MG63 (cell line): ENCODE data around the gene DAND5. TPM values are rescaled to one million over a fixed set of nuclear protein-coding genes. Genes with fewer than 3 reads are reported as not detected.
A peak's percentile ranks its signal among the peaks of the same experiment; 100 is the strongest.
"Not testable (repeated sequence)": the region's sequence is repeated elsewhere in the genome, so short reads cannot be mapped to it uniquely, and the experiment has no call there.

Experiments used
- DNase-seq: peaks from one replicate; pipeline ENCODE4 v3.0.0-alpha.2; 2020
- H3K27me3 ChIP-seq: fragments of 250-450 bp; sonication (Bioruptor Pico); 2 replicates; pipeline ENCODE4 v1.5.1; 2020; ENCODE audit warnings: mild to moderate bottlenecking, moderate library complexity
- H3K36me3 ChIP-seq: fragments of 250-450 bp; sonication (Bioruptor Pico); 2 replicates; pipeline ENCODE4 v1.5.1; 2020; ENCODE audit warnings: mild to moderate bottlenecking, moderate library complexity
- H3K4me3 ChIP-seq: fragments of 250-450 bp; sonication (Bioruptor Pico); 2 replicates; pipeline ENCODE4 v1.5.1; 2020; ENCODE audit warnings: mild to moderate bottlenecking, moderate library complexity
- H3K9me3 ChIP-seq: fragments of 250-450 bp; sonication (Bioruptor Pico); 2 replicates; pipeline ENCODE4 v1.5.1; 2020; ENCODE audit warnings: mild to moderate bottlenecking, moderate library complexity
- total RNA-seq: library from RNA; depleted of rRNA; stranded (reverse); fragments of >200 nt; shearing (Covaris generic); gene quantifications from 2 replicates; pipeline ENCODE4 v1.2.3, GENCODE V29; 2014; ENCODE audit warnings: low replicate concordance

The DAND5 gene
- total RNA-seq, 1 experiment from 2014 or later, result 0.33 TPM

DNA sequence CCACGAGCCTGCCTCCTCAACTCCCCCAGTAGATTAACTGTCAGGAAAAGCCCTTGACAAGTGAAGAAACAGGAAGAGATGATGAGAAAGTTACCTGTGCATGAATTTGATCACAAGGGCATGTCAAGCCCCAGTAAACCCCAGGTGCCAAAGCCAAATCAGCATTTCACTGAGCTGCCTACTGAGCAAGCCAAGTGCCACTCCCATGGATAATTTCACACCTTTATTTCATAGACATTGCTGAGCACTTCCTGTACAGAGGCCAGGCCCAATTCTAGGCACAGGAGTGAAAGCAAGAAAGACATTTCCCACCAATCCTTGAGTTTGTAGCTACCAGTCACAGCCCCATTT, 14.8 kb upstream of the DAND5 start:
- no peak overlapping the region for H3K4me3 ChIP-seq
- peaks cover 71% of the 10 kb centered on the region for H3K36me3 ChIP-seq
- H3K27me3 ChIP-seq, result no peaks in the 10 kb centered on the region
- DNase-seq, result no peak
- H3K9me3 ChIP-seq, result no peaks in the 10 kb centered on the region

- not testable (repeated sequence) for H3K9me3 ChIP-seq, DNase-seq, H3K27me3 ChIP-seq
- Histone ChIP-seq H3K36me3 (peaks cover 61% of the 10 kb centered on the region), H3K4me3 (peak overlapping the region; percentile 89)
These were observed 13.8 kb upstream of the DAND5 start for GRCh38 chr19:12955575-12955974.

DNA sequence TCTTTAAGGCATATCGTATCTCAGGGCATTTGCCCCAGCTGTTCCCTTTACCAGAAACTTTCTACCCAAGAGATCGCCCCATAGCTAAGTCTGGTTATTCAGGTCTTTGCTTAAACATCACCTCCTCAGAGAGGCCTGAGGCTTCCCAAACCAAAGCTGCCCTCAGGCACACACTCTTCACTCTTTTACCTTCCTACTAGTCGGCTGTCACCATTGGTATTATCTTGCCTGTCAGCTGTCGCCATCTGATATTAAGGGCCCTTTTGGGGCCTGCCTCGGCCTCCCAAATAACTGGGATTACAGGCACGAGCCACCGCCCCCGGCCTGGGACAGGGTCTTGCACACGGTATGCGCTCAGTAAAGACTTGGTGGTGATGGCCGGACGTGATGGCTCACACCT, 13.4 kb upstream of the DAND5 start:
- H3K9me3 ChIP-seq, result no peaks in the 10 kb centered on the region
- H3K27me3 ChIP-seq, result no peaks in the 10 kb centered on the region
- H3K36me3 ChIP-seq, result peaks cover 57% of the 10 kb centered on the region
- peak overlapping the region; percentile 89 for H3K4me3 ChIP-seq
- DNase-seq, result no peak

- peaks cover 50% of the 10 kb centered on the region for H3K36me3 ChIP-seq
- H3K9me3 ChIP-seq, result no peaks in the 10 kb centered on the region
- H3K4me3 ChIP-seq, result peak within 1 kb of the TSS; percentile 89
- no peaks in the 10 kb centered on the region for H3K27me3 ChIP-seq
- DNase-seq, result peak; percentile 96
These were observed 12.7 kb upstream of the DAND5 start, which contains the start of gene GADD45GIP1 for GRCh38 chr19:12956446-12957388. Gene GADD45GIP1 (minus strand): TSS chr19:12957223. CDS start chr19:12957212, 11 bp downstream.

DNA sequence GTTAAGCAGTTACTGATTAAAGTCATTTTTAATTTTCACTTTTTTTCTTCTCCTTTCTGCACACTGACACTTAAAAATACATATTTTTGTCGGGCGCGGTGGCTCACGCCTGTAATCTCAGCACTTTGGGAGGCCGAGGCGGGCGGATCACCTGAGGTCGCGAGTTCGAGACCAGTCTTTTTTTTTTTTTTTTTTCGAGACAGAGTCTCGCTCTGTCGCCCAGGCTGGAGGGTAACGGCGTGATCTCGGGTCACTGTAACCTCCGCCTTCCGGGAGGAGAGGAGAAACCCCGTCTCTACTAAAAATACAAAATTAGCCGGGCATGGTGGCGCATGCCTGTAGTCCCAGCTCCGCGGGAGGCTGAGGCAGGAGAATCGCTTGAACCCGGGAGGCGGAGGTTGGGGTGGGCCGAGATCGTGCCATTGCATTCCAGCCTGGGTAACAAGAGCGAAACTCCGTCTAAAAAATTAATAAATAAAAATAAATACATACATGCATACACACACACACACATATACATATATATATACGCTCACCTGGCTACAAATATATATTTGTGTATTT, 11.9 kb upstream of the DAND5 start:
- H3K9me3 ChIP-seq, DNase-seq, H3K27me3 ChIP-seq: not testable (repeated sequence)
- Histone ChIP-seq H3K36me3 (peaks cover 42% of the 10 kb centered on the region), H3K4me3 (peak overlapping the region; percentile 89)

- H3K4me3 ChIP-seq, result no peak overlapping the region
- H3K36me3 ChIP-seq, result peaks cover 24% of the 10 kb centered on the region
- H3K9me3 ChIP-seq, result no peaks in the 10 kb centered on the region
- no peaks in the 10 kb centered on the region; the same call in 1 of the 2 replicates for H3K27me3 ChIP-seq
- DNase-seq, result no peak
These were observed 9.9 kb upstream of the DAND5 start for GRCh38 chr19:12959481-12959880.

- H3K36me3 ChIP-seq, result no peaks in the 10 kb centered on the region
- no peaks in the 10 kb centered on the region; the same call in 1 of the 2 replicates for H3K27me3 ChIP-seq
- H3K4me3 ChIP-seq, result peak overlapping the region; percentile 44
- peak; percentile 89 for DNase-seq
- H3K9me3 ChIP-seq, result no peaks in the 10 kb centered on the region
These were observed 4.2 kb upstream of the DAND5 start for GRCh38 chr19:12965017-12965811.

GRCh38 chr19:12965812-12966135, 3.6 kb upstream of the DAND5 start:
- Histone ChIP-seq H3K4me3 (peak overlapping the region; percentile 44; the same call in 1 of the 2 replicates), H3K36me3 (no peaks in the 10 kb centered on the region), H3K9me3 (no peaks in the 10 kb centered on the region), H3K27me3 (no peaks in the 10 kb centered on the region; the same call in 1 of the 2 replicates)
- DNase-seq, result no peak

GRCh38 chr19:12967907-12968306, 1.5 kb upstream of the DAND5 start:
- Histone ChIP-seq H3K27me3 (no peaks in the 10 kb centered on the region), H3K36me3 (no peaks in the 10 kb centered on the region), H3K9me3 (no peaks in the 10 kb centered on the region), H3K4me3 (no peak overlapping the region)
- DNase-seq, result no peak

DNA sequence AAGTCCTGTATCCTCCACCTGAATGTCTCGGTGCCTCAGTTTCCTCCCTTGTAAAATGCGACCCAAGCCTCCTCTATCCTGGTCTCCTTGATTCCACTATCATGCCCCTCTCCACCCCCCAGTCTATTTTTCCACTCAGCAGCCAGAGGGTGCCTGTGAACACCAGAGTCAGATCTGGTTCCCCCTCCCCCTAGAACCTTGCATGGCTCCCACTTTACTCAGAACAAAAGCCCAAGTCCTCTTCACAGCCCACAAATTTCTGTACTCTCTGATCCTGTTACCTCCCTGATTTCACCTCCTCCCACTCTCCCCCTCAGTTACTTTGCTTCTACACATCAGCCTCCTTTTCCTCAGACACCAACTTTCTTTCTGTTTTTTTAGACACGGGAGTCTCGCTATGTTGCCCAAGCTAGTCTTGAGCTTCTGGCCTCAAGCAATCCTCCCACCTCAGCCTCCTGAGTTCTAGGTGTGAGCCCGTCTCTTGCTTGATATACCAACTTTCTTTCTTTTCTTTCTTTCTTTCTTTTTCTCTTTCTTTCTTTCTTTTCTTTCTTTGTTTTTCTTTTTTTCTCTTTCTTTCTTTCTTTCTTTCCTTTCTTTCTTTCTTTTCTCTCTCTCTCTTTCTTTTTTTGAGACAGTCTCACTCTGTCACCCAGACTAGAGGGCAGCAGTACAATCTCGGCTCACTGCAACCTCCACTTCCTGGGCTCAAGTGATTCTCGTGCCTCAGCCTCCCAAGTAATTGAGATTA, 869 bp downstream of the DAND5 start:
- no peak overlapping the region for H3K4me3 ChIP-seq
- H3K36me3 ChIP-seq, result no peaks in the 10 kb centered on the region
- no peak for DNase-seq
- no peaks in the 10 kb centered on the region for H3K27me3 ChIP-seq
- no peaks in the 10 kb centered on the region for H3K9me3 ChIP-seq

GRCh38 chr19:12973236-12973635, 3.9 kb downstream of the DAND5 start:
- no peak for DNase-seq
- Histone ChIP-seq H3K4me3 (no peak overlapping the region), H3K9me3 (no peaks in the 10 kb centered on the region), H3K36me3 (no peaks in the 10 kb centered on the region), H3K27me3 (no peaks in the 10 kb centered on the region)

- H3K27me3 ChIP-seq, result no peaks in the 10 kb centered on the region
- H3K9me3 ChIP-seq, result no peaks in the 10 kb centered on the region
- no peaks in the 10 kb centered on the region for H3K36me3 ChIP-seq
- DNase-seq, result no peak
- H3K4me3 ChIP-seq, result no peak overlapping the region
These were observed 5.2 kb downstream of the DAND5 start for GRCh38 chr19:12974301-12975220.

DNA sequence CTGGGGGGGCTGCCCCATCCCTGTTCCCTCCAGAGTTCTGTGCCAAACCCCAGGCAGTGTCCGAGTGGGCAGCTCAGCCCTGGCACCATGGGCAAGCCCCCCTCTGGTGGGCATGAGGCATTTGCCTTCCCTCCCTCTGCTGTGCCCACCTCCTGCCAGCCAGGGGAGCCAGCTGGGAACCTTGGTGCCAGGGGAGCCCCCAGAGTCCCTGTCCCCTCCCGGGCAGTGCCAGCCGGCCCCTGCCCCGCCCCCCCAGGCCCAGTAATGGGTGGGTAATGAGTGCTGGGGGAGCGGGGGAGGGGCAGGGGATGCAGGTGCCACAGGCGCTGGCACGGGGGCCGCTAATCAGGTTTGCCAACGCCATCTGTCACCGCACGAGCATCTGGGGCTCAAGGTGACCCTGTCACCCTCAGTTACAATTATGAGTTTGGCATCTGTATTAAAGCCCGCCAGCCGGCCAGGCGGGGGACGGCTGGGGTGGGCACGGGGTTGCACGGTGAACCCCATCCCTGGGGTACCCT, 5.9 kb downstream of the DAND5 start:
- Histone ChIP-seq H3K4me3 (no peak overlapping the region), H3K27me3 (no peaks in the 10 kb centered on the region), H3K9me3 (no peaks in the 10 kb centered on the region), H3K36me3 (no peaks in the 10 kb centered on the region)
- no peak for DNase-seq

DNA sequence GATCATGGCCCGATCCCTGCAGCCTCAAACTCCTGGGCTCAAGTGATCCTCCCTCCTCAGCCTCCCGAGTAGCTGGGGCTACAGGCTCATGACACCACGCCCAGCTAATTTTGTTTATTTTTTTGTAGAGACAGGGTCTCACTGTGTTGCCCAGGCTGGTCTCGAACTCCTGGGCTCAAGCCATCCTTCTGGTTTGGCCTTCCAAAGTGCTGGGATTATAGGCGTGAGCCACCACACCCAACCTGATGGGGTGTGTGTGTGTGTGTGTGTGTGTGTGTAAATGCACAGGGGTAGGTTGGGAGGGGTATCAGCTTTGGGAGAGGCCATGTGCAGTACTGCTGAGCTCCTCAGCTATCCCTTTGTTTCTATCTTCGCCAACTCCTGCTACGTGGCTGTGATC, 6.7 kb downstream of the DAND5 start:
- not testable (repeated sequence) for H3K36me3 ChIP-seq, H3K9me3 ChIP-seq, H3K4me3 ChIP-seq, DNase-seq, H3K27me3 ChIP-seq

GRCh38 chr19:12979974-12980373, 10.6 kb downstream of the DAND5 start:
- no peak for DNase-seq
- Histone ChIP-seq H3K4me3 (no peak overlapping the region), H3K27me3 (no peaks in the 10 kb centered on the region), H3K36me3 (no peaks in the 10 kb centered on the region), H3K9me3 (no peaks in the 10 kb centered on the region)
